Vagina (tissue), 2 donors: ENCODE measurements around the gene GNAI2. TPM values are rescaled to one million over a fixed set of nuclear protein-coding genes. Genes with fewer than 3 reads are reported as not detected.
"Not testable (repeated sequence)": the region's sequence is repeated elsewhere in the genome, so short reads cannot be mapped to it uniquely, and the experiment has no call there.

ENCODE experiments used
- DNase-seq, 2 donors: peaks; one replicate each; pipeline ENCODE4 v3.0.0-alpha.2; 2017; ENCODE audit errors: extremely low spot score in 2 of 2
- H3K27ac ChIP-seq: fragments of 200-600 bp; sonication (generic); one replicate; pipeline ENCODE4 v1.5.1; 2019
- H3K27me3 ChIP-seq: fragments of 200-600 bp; sonication (generic); one replicate; pipeline ENCODE4 v1.5.1; 2019
- H3K36me3 ChIP-seq, 2 donors: fragments of 200-600 bp; sonication (generic); one replicate each; pipeline ENCODE4 v1.5.1; 2017 to 2019
- H3K4me1 ChIP-seq: fragments of 200-600 bp; sonication (generic); one replicate; pipeline ENCODE4 v1.5.1; 2019
- H3K4me3 ChIP-seq, 2 donors: fragments of 200-600 bp; sonication (generic); 1 replicate in 1 of 2; 2 replicates in 1 of 2; pipeline ENCODE4 v1.5.1; 2016 to 2019
- H3K9me3 ChIP-seq: fragments of 200-600 bp; sonication (generic); one replicate; pipeline ENCODE4 v1.5.1; 2019
- CTCF ChIP-seq, 3 experiments: fragments of 450-650 bp in 2 of 3; fragments of 200-600 bp in 1 of 3; sonication (generic) in 1 of 3; IDR thresholded peaks; one replicate each; pipeline ENCODE4 v1.5.1; 2017 to 2019; ENCODE audit warnings: antibody characterized with exemption in 3 of 3, mild to moderate bottlenecking in 2 of 3, moderate library complexity in 2 of 3
- POLR2A ChIP-seq, 2 donors: fragments of 450-650 bp; IDR thresholded peaks; one replicate each; pipeline ENCODE4 v1.6.1; 2017; ENCODE audit warnings: antibody characterized with exemption in 2 of 2, mild to moderate bottlenecking in 2 of 2, moderate library complexity in 2 of 2
- POLR2AphosphoS5 ChIP-seq, 2 donors: sonication (generic); formaldehyde crosslinking; IDR thresholded peaks; one replicate each; pipeline ENCODE4 v1.9.0; 2017; ENCODE audit warnings: antibody characterized with exemption in 2 of 2, mild to moderate bottlenecking in 2 of 2, low read depth in 1 of 2; ENCODE audit not compliant: insufficient read depth in 1 of 2
- intact Hi-C: fragments of 100-400 bp; cut with DNase I; formaldehyde crosslinking; loops from one replicate; pipeline ENCODE4 v1.15.1; 2023
- total RNA-seq: library from RNA; depleted of rRNA; stranded (reverse); fragments of >200 nt; gene quantifications from one replicate; pipeline ENCODE4 v1.2.3, GENCODE V29; 2016

GNAI2 gene
- total RNA-seq, 1 donor from 2014 or later: 244 TPM

GRCh38 chr3:50210510-50211367 is 25.3 kb upstream of the GNAI2 start:
- H3K27ac ChIP-seq: no peak overlapping the region
- H3K27me3 ChIP-seq: no peaks in the 10 kb centered on the region
- no peaks in the 10 kb centered on the region for H3K36me3 ChIP-seq
- DNase-seq: no peak
- peaks cover 2% of the 10 kb centered on the region for H3K4me1 ChIP-seq
- no peaks in the 10 kb centered on the region for H3K9me3 ChIP-seq
- intact Hi-C loops: no loop called here
- no peak overlapping the region for H3K4me3 ChIP-seq
- no peak for TF ChIP-seq POLR2A (IDR thresholded peaks at IDR 0.05)
- no peak for TF ChIP-seq POLR2AphosphoS5 (IDR thresholded peaks at IDR 0.05; ENCODE audit: insufficient read depth in 1 of 2, low read depth in 1 of 2)
- TF ChIP-seq CTCF (IDR thresholded peaks at IDR 0.05): no peak

- H3K27me3 ChIP-seq, H3K9me3 ChIP-seq, H3K4me1 ChIP-seq, DNase-seq, intact Hi-C loops, H3K4me3 ChIP-seq, H3K36me3 ChIP-seq, H3K27ac ChIP-seq: not testable (repeated sequence)
Measured at GRCh38 chr3:50211368-50211717, 24.7 kb upstream of the GNAI2 start.

- no peaks in the 10 kb centered on the region for H3K36me3 ChIP-seq
- no peaks in the 10 kb centered on the region for H3K9me3 ChIP-seq
- TF ChIP-seq POLR2A (IDR thresholded peaks at IDR 0.05): no peak
- H3K27ac ChIP-seq: no peak overlapping the region
- H3K4me3 ChIP-seq: no peak overlapping the region
- no peaks in the 10 kb centered on the region for H3K4me1 ChIP-seq
- no peaks in the 10 kb centered on the region for H3K27me3 ChIP-seq
- intact Hi-C loops: no loop called here
- DNase-seq: no peak
Measured at GRCh38 chr3:50211930-50212329, 24.1 kb upstream of the GNAI2 start.

GRCh38 chr3:50212502-50212901 is 23.5 kb upstream of the GNAI2 start:
- no peak for DNase-seq
- H3K27ac ChIP-seq: no peak overlapping the region

GRCh38 chr3:50212971-50213370 is 23.0 kb upstream of the GNAI2 start:
- H3K4me1 ChIP-seq: no peaks in the 10 kb centered on the region
- H3K9me3 ChIP-seq: no peaks in the 10 kb centered on the region
- no peak overlapping the region for H3K4me3 ChIP-seq
- DNase-seq: no peak
- H3K27ac ChIP-seq: no peak overlapping the region
- H3K36me3 ChIP-seq: no peaks in the 10 kb centered on the region
- TF ChIP-seq CTCF (IDR thresholded peaks at IDR 0.05) (no peak), POLR2AphosphoS5 (IDR thresholded peaks at IDR 0.05; ENCODE audit: insufficient read depth in 1 of 2, low read depth in 1 of 2) (no peak), POLR2A (IDR thresholded peaks at IDR 0.05) (no peak)
- intact Hi-C loops: no loop called here
- H3K27me3 ChIP-seq: no peaks in the 10 kb centered on the region

More at GRCh38 chr3:50212502-50212901, 23.5 kb upstream of the GNAI2 start:
- Histone ChIP-seq H3K4me1 (no peaks in the 10 kb centered on the region), H3K36me3 (no peaks in the 10 kb centered on the region), H3K27me3 (no peaks in the 10 kb centered on the region), H3K4me3 (no peak overlapping the region), H3K9me3 (no peaks in the 10 kb centered on the region)
- no peak for TF ChIP-seq POLR2AphosphoS5 (IDR thresholded peaks at IDR 0.05; ENCODE audit: insufficient read depth in 1 of 2, low read depth in 1 of 2)
- TF ChIP-seq POLR2A (IDR thresholded peaks at IDR 0.05): no peak
- no peak for TF ChIP-seq CTCF (IDR thresholded peaks at IDR 0.05)
- intact Hi-C loops: no loop called here

GRCh38 chr3:50213373-50213772 is 22.6 kb upstream of the GNAI2 start:
- DNase-seq: no peak
- intact Hi-C loops: no loop called here
- no peaks in the 10 kb centered on the region for H3K27me3 ChIP-seq
- no peaks in the 10 kb centered on the region for H3K9me3 ChIP-seq
- TF ChIP-seq POLR2AphosphoS5 (IDR thresholded peaks at IDR 0.05; ENCODE audit: insufficient read depth in 1 of 2, low read depth in 1 of 2): no peak
- TF ChIP-seq POLR2A (IDR thresholded peaks at IDR 0.05): no peak
- no peak for TF ChIP-seq CTCF (IDR thresholded peaks at IDR 0.05)
- no peaks in the 10 kb centered on the region for H3K4me1 ChIP-seq
- no peaks in the 10 kb centered on the region for H3K36me3 ChIP-seq
- no peak overlapping the region for H3K4me3 ChIP-seq
- H3K27ac ChIP-seq: no peak overlapping the region
